LNCAP (cell line): ENCODE data around the gene GTPBP3.

Source experiments
- TF ChIP-seq, protein P1 (sequence below): fragments of 450-650 bp; IDR thresholded peaks from 2 replicates; pipeline ENCODE4 v1.5.1; 2017; ENCODE audit warnings: mild to moderate bottlenecking

GTPBP3 gene

DNA sequence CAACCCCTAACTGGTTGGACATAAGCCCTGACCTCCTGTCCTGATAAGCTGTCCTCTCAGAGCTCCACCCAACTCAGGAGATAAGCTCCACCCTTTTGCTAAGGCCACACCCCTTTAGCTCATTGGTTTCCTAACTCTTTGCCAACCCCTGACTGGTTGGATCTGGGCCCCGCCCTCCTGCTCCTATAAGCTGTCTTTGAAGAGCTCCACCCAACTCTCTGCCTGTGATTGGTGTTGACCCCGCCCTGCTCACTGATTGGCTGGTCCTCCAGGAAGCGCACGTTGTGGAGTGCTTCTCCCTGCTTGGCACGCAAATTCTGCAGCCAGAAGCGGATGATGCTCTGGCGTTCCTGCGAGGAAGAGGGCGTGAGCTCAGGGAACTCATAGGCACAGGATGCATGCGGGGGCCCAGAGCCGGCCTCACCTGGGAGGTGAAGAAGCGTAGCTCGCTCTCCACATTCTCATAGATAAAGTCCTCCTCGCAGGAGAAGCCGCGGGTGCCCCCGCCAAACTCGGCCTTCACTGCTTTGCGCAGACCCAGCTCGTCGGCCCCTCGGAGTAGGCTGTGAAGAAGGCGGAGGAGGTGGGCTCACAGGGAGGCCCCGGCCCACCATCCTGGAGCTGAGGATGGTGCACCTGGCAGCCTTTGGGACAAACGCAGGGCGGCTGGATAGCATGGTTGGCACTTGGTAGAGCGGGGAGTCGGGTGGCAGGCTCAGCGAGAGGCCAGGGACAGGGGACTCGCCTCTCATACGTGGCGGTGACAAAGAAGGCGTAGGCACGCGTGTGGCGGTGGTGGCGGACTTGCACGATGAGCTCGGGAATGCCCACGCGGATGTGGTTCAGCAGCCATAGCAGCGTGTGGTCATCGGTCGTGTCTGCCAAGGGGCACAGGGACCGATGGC is 4.4 kb upstream of the GTPBP3 start:
- TF ChIP-seq, protein P1, sequence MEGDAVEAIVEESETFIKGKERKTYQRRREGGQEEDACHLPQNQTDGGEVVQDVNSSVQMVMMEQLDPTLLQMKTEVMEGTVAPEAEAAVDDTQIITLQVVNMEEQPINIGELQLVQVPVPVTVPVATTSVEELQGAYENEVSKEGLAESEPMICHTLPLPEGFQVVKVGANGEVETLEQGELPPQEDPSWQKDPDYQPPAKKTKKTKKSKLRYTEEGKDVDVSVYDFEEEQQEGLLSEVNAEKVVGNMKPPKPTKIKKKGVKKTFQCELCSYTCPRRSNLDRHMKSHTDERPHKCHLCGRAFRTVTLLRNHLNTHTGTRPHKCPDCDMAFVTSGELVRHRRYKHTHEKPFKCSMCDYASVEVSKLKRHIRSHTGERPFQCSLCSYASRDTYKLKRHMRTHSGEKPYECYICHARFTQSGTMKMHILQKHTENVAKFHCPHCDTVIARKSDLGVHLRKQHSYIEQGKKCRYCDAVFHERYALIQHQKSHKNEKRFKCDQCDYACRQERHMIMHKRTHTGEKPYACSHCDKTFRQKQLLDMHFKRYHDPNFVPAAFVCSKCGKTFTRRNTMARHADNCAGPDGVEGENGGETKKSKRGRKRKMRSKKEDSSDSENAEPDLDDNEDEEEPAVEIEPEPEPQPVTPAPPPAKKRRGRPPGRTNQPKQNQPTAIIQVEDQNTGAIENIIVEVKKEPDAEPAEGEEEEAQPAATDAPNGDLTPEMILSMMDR, result no peak

DNA sequence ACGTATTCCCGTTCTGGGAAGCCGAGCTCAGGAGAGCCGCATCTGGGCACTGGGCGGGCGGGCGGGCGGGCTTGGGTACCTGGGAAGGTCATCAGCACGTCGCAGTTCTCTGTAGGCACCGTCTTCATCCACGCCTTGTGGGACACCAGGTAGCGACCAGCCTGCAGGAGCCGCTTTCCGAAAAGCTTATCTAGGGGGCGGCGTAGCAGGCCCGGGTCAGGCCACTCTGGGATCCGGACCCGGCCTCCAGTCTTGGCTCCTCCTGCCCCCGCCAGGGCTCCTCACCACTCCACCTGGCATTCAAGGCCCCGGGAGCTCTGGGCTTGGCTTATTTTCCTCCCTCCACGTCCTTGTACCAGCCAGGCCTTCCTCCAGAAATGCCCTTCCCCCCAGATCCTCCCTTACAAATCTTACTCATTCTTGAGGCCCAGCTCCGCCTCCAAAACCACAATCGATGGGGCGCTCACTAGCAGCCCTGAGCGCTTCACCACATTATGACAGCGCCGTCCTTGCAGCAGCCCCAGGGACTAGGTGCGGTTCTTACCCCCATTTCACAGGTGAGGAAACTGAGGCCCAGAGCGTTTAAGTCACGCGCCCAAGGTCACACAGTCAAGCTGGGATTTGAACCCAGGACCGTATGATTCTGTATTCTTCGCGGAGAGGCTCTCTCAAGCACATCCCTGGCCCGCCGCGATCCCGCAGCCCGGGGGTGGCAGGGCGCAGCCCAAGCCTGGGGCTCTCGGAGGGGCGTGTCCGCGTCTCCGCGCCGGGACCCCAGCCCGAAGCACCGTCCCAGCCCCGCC is 3.5 kb upstream of the GTPBP3 start:
- TF ChIP-seq, protein P1, result no peak

DNA sequence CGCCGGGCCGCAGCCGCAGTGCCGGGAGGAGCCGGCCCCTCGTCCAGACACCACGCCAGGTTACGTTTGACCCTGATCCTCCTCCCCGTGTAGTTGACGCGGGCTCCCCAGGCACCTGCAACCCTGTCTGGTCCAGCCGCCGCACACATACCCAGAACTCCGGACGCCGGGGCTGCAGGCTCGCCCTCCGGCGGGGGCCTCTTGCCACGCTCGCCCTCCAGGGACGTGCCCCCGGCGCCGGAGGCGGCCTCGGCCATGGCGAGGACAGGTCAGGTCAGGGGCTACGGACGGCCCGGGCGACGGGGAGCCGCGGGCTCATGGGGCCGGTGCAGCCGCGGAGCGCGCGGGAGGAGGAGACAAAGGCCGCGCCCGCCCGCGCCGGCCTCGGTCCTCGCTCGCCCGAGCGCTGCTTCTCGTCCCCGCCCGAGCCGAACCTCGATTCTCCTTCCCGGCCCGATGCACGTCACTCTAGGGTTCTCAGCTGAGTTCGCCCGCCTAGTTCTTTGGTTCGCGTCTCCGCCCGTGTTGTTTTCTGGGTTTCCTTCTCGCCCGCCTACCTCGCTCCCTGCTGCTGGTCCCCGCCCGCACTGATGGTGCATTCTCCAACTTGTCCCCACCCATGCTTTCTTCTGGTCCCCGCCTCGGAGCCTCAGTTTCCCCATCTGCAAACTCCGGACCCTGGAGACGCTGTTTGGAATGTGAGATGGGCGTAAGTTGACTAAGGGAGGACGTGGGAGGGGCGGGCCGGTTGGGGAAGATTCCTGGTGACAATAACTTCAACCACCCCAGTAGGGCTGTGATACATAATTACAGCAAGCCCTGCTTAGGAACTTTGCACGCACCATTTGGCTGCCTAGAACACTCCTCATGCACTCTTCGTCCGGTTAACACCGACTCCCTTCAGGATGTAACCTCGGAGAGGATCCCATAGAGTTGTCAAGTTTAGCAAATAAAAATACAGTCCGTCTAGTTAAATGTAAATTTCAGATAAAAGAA is 2.6 kb upstream of the GTPBP3 start, which contains the start of gene ANO8:
TSS of gene ANO8 (minus strand) at position 442 of the 996 bp plus-strand sequence. CDS start at position 257, 185 bp downstream.
- TF ChIP-seq, protein P1, result no peak

DNA sequence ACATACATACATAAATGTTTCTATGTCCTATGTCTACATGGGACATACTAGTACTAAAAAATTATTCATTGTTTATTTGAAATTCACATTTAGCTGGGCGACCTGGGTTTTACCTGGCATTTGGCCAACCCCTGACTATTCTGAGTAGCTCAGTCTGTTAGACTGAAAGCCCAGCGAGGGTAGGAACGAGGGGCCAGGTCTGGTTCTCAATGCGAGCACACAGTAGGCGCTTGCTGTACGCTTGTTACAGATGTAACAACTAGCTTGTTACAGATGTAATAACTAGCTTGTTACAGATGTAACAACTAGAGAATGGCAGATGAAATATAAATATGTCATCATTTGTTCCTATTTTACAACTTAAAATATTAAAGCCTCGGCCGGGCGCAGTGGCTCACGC is 1.8 kb upstream of the GTPBP3 start:
- TF ChIP-seq, protein P1, result no peak

DNA sequence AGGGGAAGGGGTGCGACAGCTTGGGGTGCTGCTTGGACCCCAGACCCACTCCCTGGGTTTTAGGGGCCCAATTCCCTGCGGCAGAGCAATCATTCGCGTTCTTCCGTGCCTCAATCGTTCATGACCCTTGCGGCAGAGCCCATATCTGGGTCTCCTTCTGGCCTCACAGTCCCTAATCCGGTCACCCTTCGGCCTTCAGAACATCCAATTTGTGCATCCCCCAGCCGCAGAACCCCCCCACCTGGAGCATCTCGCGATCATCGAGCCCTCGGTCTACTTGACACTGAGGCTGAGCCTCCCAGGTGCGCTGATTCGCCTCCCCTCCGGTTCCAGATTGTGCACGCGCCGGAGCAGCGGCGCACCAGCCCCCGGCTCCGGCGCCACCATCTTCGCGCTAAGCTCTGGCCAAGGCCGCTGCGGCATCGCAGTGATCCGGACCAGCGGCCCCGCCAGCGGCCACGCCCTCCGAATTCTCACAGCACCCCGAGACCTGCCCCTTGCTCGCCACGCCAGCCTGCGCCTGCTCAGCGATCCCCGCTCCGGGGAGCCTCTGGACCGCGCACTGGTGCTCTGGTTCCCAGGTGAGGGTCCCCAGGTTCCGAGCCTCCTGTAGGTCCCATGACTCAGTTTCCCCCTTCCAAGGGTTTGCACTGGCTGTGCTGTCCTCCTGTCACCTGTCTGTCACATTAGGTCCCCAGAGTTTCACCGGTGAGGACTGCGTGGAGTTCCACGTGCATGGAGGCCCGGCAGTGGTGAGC is 501 bp downstream of the GTPBP3 start:
- TF ChIP-seq, protein P1, result no peak

DNA sequence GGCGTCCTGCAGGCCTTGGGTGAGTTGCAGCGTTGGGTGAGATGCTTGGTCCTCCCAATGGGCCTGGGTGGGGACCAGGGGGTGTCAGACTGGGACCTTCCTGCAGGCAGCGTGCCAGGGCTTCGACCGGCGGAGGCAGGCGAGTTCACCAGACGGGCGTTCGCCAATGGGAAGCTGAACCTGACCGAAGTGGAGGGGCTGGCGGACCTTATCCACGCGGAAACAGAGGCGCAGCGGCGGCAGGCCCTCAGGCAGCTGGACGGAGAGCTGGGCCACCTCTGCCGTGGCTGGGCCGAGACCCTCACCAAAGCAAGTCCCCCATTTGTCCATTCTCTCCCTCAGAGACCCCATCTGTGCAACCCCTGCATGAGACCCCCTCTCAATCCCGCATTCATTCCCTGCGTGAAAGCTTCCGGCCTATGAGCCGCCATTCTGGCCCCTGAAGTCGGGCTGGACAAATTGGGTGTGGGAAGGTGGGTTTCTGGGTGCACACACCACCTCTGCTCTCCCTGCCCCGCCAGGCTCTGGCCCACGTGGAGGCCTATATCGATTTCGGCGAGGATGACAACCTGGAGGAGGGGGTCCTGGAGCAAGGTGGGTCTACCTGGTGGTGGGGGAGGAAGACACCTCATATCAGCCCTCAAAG is 1.2 kb downstream of the GTPBP3 start:
- TF ChIP-seq, protein P1, result no peak
